Measurements from ENCODE around the gene PRKCE. TPM values are rescaled to one million over a fixed set of nuclear protein-coding genes. Genes with fewer than 3 reads are reported as not detected.
A peak's percentile ranks its signal among the peaks of the same experiment; 100 is the strongest.

Gene PRKCE
- total and polyA plus RNA-seq, 11 donors = 4.1 to 22.3 (median 16.2) TPM

DNA sequence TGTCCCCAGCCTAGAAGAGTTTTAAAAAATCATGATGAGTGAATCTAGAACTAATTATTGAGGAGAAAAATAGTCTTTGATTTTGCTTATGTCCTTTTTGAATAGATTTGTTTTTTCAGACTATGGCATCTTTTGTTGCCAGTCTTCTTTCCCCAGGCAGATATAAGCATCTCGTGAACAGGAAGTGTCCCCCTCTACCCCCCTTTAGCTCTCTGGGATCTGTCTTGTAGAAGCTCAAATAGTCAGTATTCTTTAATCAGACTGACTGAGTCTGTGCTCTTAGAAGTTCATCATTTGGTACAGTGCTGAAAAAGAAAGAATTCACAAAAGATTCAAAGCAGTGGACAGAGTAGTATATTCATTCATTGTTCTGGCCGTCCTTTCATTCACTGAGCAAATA, 10.4 kb downstream of the PRKCE start:
- WGBS, 4 donors = 75 to 87% (median 79%) methylated on average over 2 of the region's 2 CpGs
- Histone ChIP-seq H3K4me3 (no peak overlapping the region), H3K27ac (no peak overlapping the region), H3K27me3 (no peaks in the 10 kb centered on the region), H3K9me3 (no peaks in the 10 kb centered on the region), H3K36me3 (no peaks in the 10 kb centered on the region), H3K4me1 (peaks cover 0 to 4% (median 0%) of the 10 kb centered on the region in 12 donors)
- TF ChIP-seq, protein P1, sequence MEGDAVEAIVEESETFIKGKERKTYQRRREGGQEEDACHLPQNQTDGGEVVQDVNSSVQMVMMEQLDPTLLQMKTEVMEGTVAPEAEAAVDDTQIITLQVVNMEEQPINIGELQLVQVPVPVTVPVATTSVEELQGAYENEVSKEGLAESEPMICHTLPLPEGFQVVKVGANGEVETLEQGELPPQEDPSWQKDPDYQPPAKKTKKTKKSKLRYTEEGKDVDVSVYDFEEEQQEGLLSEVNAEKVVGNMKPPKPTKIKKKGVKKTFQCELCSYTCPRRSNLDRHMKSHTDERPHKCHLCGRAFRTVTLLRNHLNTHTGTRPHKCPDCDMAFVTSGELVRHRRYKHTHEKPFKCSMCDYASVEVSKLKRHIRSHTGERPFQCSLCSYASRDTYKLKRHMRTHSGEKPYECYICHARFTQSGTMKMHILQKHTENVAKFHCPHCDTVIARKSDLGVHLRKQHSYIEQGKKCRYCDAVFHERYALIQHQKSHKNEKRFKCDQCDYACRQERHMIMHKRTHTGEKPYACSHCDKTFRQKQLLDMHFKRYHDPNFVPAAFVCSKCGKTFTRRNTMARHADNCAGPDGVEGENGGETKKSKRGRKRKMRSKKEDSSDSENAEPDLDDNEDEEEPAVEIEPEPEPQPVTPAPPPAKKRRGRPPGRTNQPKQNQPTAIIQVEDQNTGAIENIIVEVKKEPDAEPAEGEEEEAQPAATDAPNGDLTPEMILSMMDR (IDR thresholded peaks at IDR 0.05) = no peak
- TF ChIP-seq POLR2A (IDR thresholded peaks at IDR 0.05) = no peak
- DNase-seq (no peak), ATAC-seq (no peak)
- intact Hi-C loops (cut with DNase I) = loop anchor here in 1 of 10 donors (5.0 kb wide), 1 partner anchor 40 kb away; no protein-coding TSS in a partner anchor

DNA sequence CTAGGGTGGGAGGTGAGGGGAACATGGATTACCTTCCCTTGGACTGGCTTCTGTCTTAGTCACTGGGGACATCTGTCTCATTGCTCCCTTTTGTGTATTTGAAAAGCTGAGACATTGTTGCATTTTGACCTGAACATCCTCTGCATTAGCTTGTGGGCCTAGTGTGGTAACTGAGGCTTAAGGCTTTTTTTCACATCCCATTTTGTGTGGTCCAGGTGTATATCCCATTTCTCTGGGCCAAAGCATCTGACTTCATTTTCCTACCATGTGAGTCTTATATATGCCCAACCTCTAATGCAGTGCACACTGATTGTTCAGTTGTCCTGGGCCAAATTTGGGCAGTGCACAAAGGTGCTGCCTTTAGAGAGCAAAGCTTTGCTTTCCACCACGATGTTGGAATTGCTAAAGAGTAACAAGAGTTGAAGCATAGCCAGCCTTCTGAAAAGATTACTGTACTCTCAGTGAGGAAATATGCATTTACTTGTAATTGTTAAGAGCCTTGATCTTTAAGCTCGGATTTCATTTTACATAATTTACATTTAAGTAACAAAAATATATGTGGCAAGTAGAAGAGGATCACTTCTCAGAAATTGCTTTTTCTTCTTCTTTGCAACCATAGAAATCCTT, 13.3 kb downstream of the PRKCE start:
- WGBS, 4 donors = 49 to 69% (median 57%) methylated on average over 2 of the region's 2 CpGs
- ATAC-seq = no peak
- TF ChIP-seq, protein P1 (IDR thresholded peaks at IDR 0.05) = no peak
- TF ChIP-seq POLR2A (IDR thresholded peaks at IDR 0.05) = no peak

DNA sequence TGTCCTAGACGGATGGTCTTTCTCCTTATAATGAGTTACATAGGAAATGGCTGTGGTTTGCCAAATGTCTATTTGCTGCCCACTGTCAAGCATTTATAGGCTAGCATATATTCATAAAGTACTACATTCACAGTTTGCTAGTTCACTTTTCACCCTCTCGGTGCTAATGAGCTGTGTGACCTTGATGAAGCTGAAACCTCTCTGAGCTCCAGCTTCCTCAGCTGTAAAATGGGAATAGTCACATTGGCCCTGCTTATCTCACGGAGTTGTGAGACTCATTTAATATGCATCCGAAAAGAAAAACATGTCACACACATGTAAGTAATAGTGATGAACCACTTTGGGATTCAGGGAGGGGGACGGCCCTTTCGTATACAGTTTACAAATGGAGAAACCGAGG, 17.0 kb downstream of the PRKCE start:
- DNase-seq (no peak), ATAC-seq (peak in 1 of 4 donors; percentile 7)
- intact Hi-C loops (cut with DNase I) = no loop called here
- H3K4me1 ChIP-seq = peaks cover 0 to 23% (median 12%) of the 10 kb centered on the region in 12 donors
- no peaks in the 10 kb centered on the region for H3K9me3 ChIP-seq
- no peak for TF ChIP-seq POLR2A (IDR thresholded peaks at IDR 0.05)
- TF ChIP-seq, protein P1 (IDR thresholded peaks at IDR 0.05) = no peak
- no peaks in the 10 kb centered on the region for H3K36me3 ChIP-seq
- H3K27ac ChIP-seq = peak overlapping the region in 7 of 12 donors; percentile 39 to 68 (median 61)
- no peak overlapping the region for H3K4me3 ChIP-seq
- WGBS, 4 donors = 84 to 86% (median 85%) methylated on average over 7 of the region's 7 CpGs
- no peaks in the 10 kb centered on the region for H3K27me3 ChIP-seq

More for the DNA sequence above, 13.3 kb downstream of the PRKCE start:
- peaks cover 0 to 17% (median 11%) of the 10 kb centered on the region in 12 donors for H3K4me1 ChIP-seq
- H3K4me3 ChIP-seq = no peak overlapping the region
- no peaks in the 10 kb centered on the region for H3K27me3 ChIP-seq
- intact Hi-C loops (cut with DNase I) = loop anchor here in 1 of 10 donors (5.0 kb wide), 1 partner anchor 38 kb away; no protein-coding TSS in a partner anchor
- H3K36me3 ChIP-seq = no peaks in the 10 kb centered on the region
- H3K9me3 ChIP-seq = no peaks in the 10 kb centered on the region
- H3K27ac ChIP-seq = no peak overlapping the region
- no peak for DNase-seq

DNA sequence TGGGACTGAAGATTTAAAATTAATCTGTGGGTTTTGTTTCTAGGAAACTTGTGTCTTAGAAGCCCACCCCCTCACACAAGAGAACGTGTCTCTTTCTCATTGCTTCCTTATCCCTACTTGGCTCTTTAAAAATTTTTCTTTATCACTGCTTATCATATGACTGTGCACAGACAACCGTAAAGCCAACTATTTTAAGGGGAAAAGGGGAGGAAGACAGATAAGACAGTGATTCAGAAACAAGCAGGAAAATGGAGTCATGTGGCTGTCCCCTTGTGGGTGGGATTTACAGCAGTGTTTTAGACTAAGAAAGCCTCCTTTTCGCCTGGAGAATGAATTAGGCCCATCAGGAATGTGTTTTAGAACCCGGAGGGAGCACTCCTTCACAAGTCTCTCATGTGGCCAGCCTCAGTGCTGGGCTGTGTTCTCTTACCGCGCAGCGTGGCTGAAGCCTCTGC, 17.6 kb downstream of the PRKCE start:
- TF ChIP-seq, protein P1 (IDR thresholded peaks at IDR 0.05) = no peak
- no peak for TF ChIP-seq POLR2A (IDR thresholded peaks at IDR 0.05)
- Histone ChIP-seq H3K36me3 (no peaks in the 10 kb centered on the region), H3K4me3 (no peak overlapping the region), H3K27ac (peak overlapping the region in 11 of 12 donors; percentile 19 to 68 (median 53)), H3K4me1 (peaks cover 0 to 23% (median 14%) of the 10 kb centered on the region in 12 donors), H3K27me3 (no peaks in the 10 kb centered on the region), H3K9me3 (no peaks in the 10 kb centered on the region)
- intact Hi-C loops (cut with DNase I) = no loop called here
- 23 to 27% (median 26%) methylated on average over 7 of the region's 7 CpGs for WGBS, 4 donors
- peak; percentile 60 to 87 (median 80) for ATAC-seq
- DNase-seq = no peak
